T-helper 17 cell (primary cell): Measurements from ENCODE around the gene DBX1. TPM values are rescaled to one million over a fixed set of nuclear protein-coding genes. Genes with fewer than 3 reads are reported as not detected.

Experiments
- ATAC-seq: fragments of 150-1000 bp; cut with Tn5 transposase; 2 replicates; pipeline ENCODE4 v1.10.0; 2021; ENCODE audit warnings: mild to moderate bottlenecking, moderate library complexity
- DNase-seq, 3 donors: peaks; one replicate each; pipeline versions ENCODE4 v3.0.0 to v3.0.0-alpha.2; 2020 to 2021
- H3K9me3 ChIP-seq: one replicate; pipeline ENCODE4 v1.7.0; 2013; ENCODE audit warnings: low read length, mild to moderate bottlenecking; ENCODE audit not compliant: control insufficient read depth, poor library complexity, severe bottlenecking
- H3K27ac Mint-ChIP-seq: one replicate; pipeline ENCODE4 v1.8.0; 2022; ENCODE audit warnings: mild to moderate bottlenecking, moderate library complexity, mixed read lengths
- H3K27me3 Mint-ChIP-seq: one replicate; pipeline ENCODE4 v1.8.0; 2022; ENCODE audit warnings: mixed read lengths
- H3K36me3 Mint-ChIP-seq: one replicate; pipeline ENCODE4 v1.8.0; 2022; ENCODE audit warnings: low read depth, mixed read lengths
- H3K4me1 Mint-ChIP-seq: one replicate; pipeline ENCODE4 v1.8.0; 2022; ENCODE audit warnings: mild to moderate bottlenecking, mixed read lengths
- H3K4me3 Mint-ChIP-seq: one replicate; pipeline ENCODE4 v1.8.0; 2022; ENCODE audit warnings: mild to moderate bottlenecking, moderate library complexity, mixed read lengths
- total RNA-seq, 4 donors: library from RNA in 2 of 4; stranded (reverse) in 2 of 4; gene quantifications; one replicate each; pipeline ENCODE4 v1.2.3 and lab custom pipeline; 2022 to 2026

The DBX1 gene
- total RNA-seq, 2 donors from 2014 or later, result not detected

DNA sequence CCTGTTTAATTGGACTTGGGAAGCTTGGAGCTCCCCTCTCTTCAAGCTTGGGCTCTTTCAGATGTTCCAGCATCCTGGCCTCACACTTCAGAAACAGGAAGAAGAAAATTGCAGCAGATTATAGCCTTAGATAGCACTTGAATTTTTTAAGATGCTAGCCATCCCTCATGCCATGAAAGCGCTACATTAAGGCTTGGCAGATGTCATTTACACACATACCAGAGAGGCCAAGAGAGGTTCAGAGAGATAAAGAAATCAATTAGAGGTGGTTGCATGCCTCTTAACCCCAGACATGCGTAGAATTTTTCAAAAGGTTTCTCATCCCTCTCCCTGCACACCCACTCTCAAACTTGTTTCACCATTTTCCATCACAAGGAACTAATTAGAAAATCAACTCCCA lies 31.9 kb upstream of the DBX1 start:
- ATAC-seq (no peak), DNase-seq (no peak)
- Mint-ChIP-seq H3K36me3 (peaks cover 4% of the 10 kb centered on the region), H3K27me3 (peaks cover 53% of the 10 kb centered on the region), H3K4me1 (no peaks in the 10 kb centered on the region), H3K4me3 (no peak overlapping the region), H3K27ac (no peak overlapping the region)
- H3K9me3 ChIP-seq, result no peaks in the 10 kb centered on the region

DNA sequence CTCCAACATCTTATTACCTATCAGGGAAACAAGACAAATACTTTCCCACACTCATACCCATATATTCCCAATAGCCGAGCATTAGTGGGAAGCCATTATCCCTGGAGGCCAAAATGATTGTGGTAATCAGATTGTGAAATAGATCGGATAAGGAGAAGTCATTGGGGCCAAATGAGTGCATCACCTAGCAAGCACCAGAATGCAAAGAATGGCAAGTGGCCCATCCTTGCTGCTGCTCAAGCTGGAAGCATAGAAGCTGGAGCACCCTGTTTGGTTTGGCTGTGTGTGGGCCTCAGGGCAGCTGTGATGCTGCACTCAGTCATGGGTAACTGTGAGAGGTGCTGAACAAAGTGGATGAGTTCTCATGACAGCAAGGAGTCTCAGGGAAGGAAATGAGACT lies 18.7 kb upstream of the DBX1 start:
- Mint-ChIP-seq H3K27ac (no peak overlapping the region), H3K27me3 (peaks cover 54% of the 10 kb centered on the region), H3K4me1 (no peaks in the 10 kb centered on the region), H3K36me3 (peaks cover 3% of the 10 kb centered on the region), H3K4me3 (no peak overlapping the region)
- DNase-seq (no peak), ATAC-seq (no peak)
- no peaks in the 10 kb centered on the region for H3K9me3 ChIP-seq

DNA sequence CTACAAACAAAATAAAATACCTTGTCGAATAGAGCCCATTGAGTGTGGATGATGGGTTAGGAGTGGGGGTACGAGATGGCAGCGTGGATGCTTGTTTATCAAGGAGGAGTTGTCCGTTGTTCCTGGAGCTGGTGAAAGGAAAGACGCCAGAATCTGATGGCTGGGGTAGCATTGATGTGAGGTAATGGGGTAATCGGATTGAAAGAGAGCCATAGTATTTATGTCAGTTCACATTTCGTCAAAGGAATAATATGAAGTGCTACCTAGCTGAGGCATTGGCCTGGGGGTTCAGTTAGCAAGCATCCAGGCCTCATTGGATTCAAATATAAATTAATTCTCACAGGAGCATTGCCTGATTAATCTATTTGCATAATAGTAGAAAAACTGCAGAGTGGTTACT lies 16.9 kb upstream of the DBX1 start:
- no peak for ATAC-seq
- H3K27me3 Mint-ChIP-seq, result peaks cover 72% of the 10 kb centered on the region
- H3K4me1 Mint-ChIP-seq, result no peaks in the 10 kb centered on the region
- DNase-seq, result no peak
- no peaks in the 10 kb centered on the region for H3K9me3 ChIP-seq
- H3K27ac Mint-ChIP-seq, result no peak overlapping the region
- peaks cover 3% of the 10 kb centered on the region for H3K36me3 Mint-ChIP-seq
- no peak overlapping the region for H3K4me3 Mint-ChIP-seq

DNA sequence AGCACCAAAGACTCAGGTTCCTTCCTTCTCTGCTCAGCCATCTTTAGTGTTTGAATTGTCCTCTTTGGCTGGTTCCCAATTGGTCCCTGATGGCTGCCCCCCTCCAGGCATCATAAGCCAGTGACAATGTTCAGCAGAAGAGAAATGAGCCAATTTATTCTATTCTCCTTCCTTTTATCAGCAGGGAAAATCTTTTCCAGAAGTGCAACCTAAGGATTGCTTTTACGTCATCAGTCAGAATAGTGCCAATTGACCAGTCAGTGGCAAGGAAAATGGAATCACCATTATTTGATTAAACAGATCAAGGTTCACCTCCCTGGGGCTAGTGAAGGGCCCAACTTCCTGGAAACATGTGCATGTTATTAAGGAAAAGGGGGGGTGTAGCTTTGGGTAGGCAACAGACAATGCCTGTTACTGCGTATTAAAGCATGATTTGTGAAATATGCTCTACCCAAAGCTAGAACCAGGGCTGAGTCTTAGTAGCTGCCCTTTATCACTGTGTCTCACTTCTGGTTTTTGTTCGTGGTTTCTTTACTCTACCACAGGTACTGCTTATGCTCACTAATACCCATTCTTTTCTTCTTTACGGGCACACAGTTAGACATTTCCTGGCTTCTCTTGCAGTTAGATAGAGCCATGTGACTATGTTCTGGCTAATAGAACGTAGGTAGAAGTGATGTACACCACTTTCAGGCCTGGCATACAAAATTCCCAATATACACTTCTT lies 12.6 kb upstream of the DBX1 start:
- Mint-ChIP-seq H3K27ac (no peak overlapping the region), H3K27me3 (peaks cover 64% of the 10 kb centered on the region), H3K4me1 (no peaks in the 10 kb centered on the region), H3K36me3 (no peaks in the 10 kb centered on the region), H3K4me3 (no peak overlapping the region)
- H3K9me3 ChIP-seq, result no peaks in the 10 kb centered on the region
- DNase-seq (no peak), ATAC-seq (no peak)

DNA sequence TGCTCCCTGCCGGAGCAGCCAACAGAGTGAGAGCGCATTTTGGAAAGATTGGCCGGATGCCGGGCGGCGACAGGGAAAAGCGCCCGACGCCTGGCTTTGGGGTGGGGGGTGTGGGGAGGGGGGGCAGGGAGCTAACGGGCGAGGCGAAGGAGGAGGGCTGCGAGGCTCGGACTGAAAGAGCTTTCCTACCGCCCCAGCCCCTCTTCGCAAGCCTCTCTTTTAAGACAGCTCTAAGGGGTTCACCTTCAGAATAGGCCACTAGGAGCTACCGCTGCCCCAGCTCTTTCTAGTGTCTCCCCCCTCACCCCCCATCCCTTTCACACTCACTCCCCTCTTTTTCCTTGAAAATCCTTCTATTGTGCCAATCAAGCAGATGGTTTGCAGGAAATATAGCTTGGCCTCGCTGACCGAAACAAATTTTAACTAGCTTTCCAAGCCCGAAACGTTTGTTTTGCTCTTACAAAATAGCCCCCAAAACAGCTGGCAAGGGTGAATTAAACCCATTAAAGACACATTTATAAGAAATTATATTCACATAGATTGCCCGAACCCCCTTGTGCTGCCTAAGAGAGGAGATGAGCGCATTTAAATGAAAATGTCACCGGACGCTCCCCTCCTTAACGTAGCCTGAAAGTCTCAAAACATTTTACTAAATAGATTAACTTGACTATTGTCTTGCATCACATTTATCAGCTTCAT lies 3.7 kb upstream of the DBX1 start:
- DNase-seq (no peak), ATAC-seq (no peak)
- Mint-ChIP-seq H3K36me3 (peaks cover 6% of the 10 kb centered on the region), H3K27ac (no peak overlapping the region), H3K4me1 (peaks cover 12% of the 10 kb centered on the region), H3K27me3 (peaks cover 89% of the 10 kb centered on the region), H3K4me3 (peak overlapping the region; percentile 84)
- peaks cover 6% of the 10 kb centered on the region for H3K9me3 ChIP-seq

DNA sequence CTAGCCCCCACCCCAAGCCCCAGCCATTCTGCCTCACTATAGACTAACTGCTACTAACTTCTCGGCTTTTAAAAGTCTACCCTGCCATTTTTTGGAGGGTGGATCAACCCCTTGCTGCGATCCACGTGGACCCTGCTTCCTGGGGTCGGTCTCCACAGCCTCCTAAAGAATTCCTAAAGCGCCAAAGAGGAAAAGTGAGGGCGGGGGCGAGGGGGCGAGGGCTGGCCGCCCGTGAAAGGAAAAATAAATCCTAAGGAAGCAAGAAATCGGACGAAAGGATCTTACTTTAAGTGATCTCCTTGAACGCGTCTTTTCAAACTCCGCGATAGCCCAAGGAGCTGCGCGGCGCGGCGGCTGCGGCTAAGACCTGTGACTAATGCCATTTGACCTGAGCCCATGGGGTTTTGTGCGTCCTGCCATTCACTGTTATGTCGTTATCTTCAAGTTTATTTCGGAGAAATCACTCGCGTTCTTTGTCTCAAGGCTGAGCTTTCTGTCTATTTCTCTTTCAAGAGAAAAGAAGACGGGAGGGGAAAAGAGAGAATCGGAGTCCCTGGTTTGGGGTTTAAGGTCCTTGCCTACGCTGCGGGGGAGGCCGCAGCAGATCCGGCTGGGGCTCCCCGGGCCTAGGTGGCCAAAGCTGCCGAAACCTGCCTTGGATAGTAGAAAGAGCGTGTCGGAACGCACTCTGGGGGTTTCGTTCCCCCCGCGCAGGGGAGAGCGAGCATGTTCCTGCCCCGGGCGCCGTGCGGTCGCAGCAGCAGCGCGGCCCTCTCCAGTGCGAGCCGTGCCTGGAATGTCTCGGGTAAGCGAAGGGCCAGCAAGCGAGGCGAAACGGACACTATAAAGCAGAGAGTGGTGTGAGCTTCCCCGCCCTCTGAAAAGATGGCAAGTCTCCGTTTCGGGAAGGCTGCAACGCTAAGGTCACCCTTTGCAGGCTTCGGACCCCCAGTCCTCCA lies 2.8 kb upstream of the DBX1 start:
- H3K4me3 Mint-ChIP-seq, result peak overlapping the region; percentile 84
- ATAC-seq, result no peak
- H3K36me3 Mint-ChIP-seq, result peaks cover 6% of the 10 kb centered on the region
- H3K27me3 Mint-ChIP-seq, result peaks cover 89% of the 10 kb centered on the region
- no peak for DNase-seq
- peak overlapping the region; percentile 84 for H3K27ac Mint-ChIP-seq
- H3K9me3 ChIP-seq, result peaks cover 6% of the 10 kb centered on the region
- H3K4me1 Mint-ChIP-seq, result peaks cover 12% of the 10 kb centered on the region

DNA sequence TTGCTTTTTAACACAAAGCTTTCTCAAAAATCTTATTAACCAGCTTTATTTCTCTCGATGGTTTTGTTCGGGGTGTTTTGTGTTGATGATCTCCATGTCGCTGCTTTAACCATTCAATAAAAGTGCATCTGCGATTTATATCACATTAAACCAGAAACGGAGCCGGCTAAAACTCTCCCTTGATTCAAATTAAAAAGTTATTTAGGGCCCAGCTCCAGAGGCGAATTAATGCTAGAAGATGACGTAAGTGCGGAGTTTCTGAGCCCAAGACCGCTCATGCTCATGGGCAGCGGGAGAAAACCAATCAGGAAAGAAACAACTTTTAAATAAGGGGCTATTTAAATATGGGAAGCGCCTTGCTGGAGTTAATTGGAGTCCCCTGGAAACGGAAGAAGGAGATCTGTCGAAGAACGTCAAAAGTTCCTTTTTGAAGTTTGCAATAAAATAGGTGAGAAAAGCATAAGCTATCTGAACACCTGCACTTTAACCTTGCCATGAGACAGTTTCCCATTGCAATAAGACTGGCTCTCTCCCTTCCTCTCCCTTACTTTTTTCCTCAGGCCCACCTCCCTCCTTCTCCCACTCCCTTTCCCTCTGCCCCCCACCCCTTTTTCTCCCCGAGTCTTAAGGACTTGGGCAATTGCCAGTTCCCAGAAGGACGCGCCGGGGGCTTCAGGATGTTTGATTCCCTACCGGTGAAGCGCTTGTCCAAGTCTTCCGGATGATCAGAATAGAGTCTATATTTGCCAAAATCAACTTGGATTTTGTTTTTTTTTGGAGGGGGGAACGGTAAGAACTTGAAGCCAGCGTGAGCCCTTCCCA lies 1.9 kb upstream of the DBX1 start:
- Mint-ChIP-seq H3K27ac (peak overlapping the region; percentile 84), H3K36me3 (peaks cover 6% of the 10 kb centered on the region), H3K4me3 (peak overlapping the region; percentile 84), H3K27me3 (peaks cover 86% of the 10 kb centered on the region), H3K4me1 (peaks cover 17% of the 10 kb centered on the region)
- ATAC-seq (no peak), DNase-seq (no peak)
- H3K9me3 ChIP-seq, result peaks cover 6% of the 10 kb centered on the region

DNA sequence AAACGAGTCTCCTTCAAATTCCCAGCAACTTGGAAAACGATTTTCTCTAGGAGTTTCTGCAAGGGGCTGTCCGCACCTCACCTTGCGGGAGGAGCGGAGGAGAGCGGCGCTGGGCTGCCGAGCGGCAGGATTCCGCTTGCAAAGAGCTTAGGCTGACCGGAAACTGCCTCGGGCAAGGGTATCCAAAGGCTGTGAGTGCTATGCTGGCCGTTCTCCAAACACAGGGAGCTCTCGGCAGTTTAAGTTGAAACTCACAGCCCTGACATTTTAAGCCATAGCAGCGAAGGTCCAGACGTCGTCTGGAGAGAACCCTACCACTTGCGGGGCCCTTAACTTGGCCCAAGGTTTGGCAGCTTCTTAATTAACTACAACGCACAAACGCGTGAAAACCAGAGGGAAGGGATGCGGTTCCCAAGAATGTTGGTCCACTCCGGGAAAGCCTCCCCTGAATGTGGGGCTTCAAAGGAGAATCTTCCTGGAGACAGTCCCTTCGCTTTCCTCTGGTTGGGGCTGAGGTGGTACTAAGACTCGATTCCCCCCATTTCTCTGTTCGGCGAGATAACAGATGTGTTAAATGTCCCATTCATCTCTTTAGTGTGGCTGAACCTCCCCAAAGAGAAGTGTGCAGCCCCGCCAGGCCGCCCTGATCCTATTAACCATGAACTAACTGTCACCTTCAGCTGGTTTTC lies 1.1 kb upstream of the DBX1 start:
- no peak for ATAC-seq
- peak overlapping the region; percentile 84 for H3K27ac Mint-ChIP-seq
- peaks cover 17% of the 10 kb centered on the region for H3K4me1 Mint-ChIP-seq
- H3K27me3 Mint-ChIP-seq, result peaks cover 78% of the 10 kb centered on the region
- DNase-seq, result no peak
- H3K9me3 ChIP-seq, result peaks cover 6% of the 10 kb centered on the region
- peak overlapping the region; percentile 1 for H3K4me3 Mint-ChIP-seq
- H3K36me3 Mint-ChIP-seq, result peaks cover 6% of the 10 kb centered on the region

DNA sequence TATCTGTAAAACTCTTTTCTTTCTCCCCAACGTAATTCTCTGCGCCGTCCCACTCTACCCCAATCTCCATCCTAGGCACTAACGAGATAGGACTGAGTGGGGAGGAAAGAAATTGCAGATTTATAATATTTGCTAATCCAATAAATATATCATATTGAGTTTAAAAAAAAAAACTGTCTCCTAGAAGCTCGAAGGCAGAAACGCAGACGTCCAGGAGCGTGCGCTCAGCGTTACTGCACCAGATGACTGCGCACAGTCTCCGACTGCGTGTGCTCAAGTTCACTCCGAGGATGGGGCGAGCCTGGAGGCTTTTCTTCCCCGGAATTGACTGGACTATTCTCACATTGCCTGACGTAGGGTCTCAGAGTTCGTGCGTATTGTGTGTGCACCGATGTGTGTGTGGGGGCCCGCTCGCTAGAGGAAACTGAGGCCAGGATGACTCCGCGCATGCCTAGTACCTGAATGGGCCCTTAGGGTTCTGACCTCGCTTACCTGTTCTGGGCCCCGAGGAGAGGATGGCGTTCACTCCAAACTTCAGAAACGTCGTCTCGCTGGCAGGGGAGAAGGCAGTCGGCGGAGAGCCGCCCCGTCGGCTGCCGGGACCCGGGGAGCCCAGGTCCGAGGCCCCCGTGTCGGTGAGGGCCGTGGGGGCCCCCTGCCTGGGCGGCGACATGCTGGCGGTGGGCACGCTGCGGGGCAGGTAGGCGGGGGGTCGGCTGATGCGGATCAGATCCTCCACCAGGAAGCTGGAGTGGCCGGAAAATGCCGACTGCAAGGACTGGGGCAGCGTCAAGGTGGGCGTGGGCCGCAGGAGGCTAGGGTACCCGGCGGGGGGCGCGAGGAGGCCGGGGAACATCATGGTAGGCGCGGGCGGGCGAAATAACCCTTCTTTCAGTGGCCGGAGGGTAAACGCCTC lies 551 bp downstream of the DBX1 start:
- peaks cover 66% of the 10 kb centered on the region for H3K27me3 Mint-ChIP-seq
- peak overlapping the region; percentile 84 for H3K27ac Mint-ChIP-seq
- peaks cover 6% of the 10 kb centered on the region for H3K36me3 Mint-ChIP-seq
- no peak for ATAC-seq
- peaks cover 6% of the 10 kb centered on the region for H3K9me3 ChIP-seq
- no peak for DNase-seq
- no peak overlapping the region for H3K4me3 Mint-ChIP-seq
- H3K4me1 Mint-ChIP-seq, result peaks cover 25% of the 10 kb centered on the region

DNA sequence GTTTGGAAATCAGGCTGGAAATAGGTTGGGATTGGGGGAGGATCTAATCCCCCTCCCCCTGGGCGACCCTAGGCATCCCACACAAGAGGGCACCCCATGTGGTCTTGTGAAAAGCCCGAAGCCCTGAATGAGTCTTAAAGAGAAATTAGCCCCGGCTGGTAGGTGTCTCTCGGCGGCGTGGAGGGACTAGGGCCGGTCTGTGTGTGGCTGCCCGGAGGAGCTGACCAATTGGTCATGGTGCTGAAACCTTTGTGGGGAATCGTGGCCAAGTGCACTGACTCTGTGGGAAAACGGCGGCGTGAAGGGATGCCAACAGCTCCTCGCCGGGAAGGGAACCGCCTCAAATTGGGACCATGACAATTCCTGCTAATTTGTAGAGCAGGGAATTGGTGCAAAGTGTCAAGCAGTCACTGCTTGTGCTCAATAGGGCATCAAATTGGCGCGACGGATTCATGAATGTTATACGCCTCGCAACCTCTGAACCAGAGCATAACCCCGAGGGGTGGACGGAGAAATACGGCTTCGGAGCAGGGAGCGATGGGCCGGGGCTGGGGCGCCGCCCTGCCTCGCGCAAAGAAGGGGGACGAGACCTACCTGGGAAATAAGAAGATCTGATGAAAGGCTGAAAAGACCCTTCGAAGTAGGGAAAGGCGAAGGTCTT lies 1.5 kb downstream of the DBX1 start:
- peaks cover 6% of the 10 kb centered on the region for H3K9me3 ChIP-seq
- H3K27ac Mint-ChIP-seq, result peak overlapping the region; percentile 44
- H3K27me3 Mint-ChIP-seq, result peaks cover 59% of the 10 kb centered on the region
- ATAC-seq (no peak), DNase-seq (no peak)
- peaks cover 23% of the 10 kb centered on the region for H3K4me1 Mint-ChIP-seq
- peak overlapping the region; percentile 13 for H3K4me3 Mint-ChIP-seq
- H3K36me3 Mint-ChIP-seq, result peaks cover 6% of the 10 kb centered on the region

DNA sequence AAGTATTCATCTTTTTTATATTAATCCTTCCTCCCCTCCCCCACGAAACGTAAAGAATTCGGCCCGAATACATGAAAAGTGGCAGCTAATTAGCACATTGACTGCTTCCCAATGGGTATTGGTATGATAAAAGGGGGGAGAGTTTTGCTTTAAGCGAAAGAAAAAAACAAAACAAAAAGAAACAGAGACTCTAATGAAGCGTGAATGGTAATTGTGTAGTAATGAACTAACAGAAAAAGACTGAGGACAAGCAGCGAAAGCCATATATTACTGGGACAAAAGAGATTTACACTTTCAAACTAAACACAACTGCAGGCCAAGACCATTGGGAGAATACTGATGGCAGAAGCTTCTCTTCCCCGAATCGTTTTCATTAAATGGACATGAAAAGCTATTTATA lies 2.5 kb downstream of the DBX1 start:
- Mint-ChIP-seq H3K36me3 (no peaks in the 10 kb centered on the region), H3K4me1 (peaks cover 15% of the 10 kb centered on the region), H3K4me3 (peak overlapping the region; percentile 81), H3K27ac (peak overlapping the region; percentile 41), H3K27me3 (peaks cover 49% of the 10 kb centered on the region)
- ATAC-seq, result no peak
- peaks cover 6% of the 10 kb centered on the region for H3K9me3 ChIP-seq
- no peak for DNase-seq
